Ramos (cell line): ENCODE data around the gene UNC119.

Experiments
- in situ Hi-C: fragments of 300-500 bp; cut with MboI; formaldehyde crosslinking; loops from one replicate; pipeline ENCODE4 v1.14.3; 2022; ENCODE audit warnings: low sequenced_read_pairs; ENCODE audit not compliant: unreplicated experiment

The UNC119 gene

GRCh38 chr17:28545787-28546415 lies 6.5 kb downstream of the UNC119 start:
- in situ Hi-C loops = no loop called here

GRCh38 chr17:28545141-28545503 lies 7.3 kb downstream of the UNC119 start:
- in situ Hi-C loops = no loop called here

- in situ Hi-C loops = no loop called here
Measured at GRCh38 chr17:28544402-28545140, 7.9 kb downstream of the UNC119 start.

- in situ Hi-C loops = no loop called here
Measured at GRCh38 chr17:28541439-28541838, 11.0 kb downstream of the UNC119 start.

GRCh38 chr17:28540231-28540630 lies 12.2 kb downstream of the UNC119 start:
- in situ Hi-C loops = no loop called here

GRCh38 chr17:28538296-28538895 lies 14.0 kb downstream of the UNC119 start:
- in situ Hi-C loops = no loop called here

GRCh38 chr17:28537219-28537610 lies 15.2 kb downstream of the UNC119 start:
- in situ Hi-C loops = no loop called here

GRCh38 chr17:28536532-28537218 lies 15.7 kb downstream of the UNC119 start:
- in situ Hi-C loops = no loop called here

GRCh38 chr17:28534740-28535375 lies 17.6 kb downstream of the UNC119 start:
- in situ Hi-C loops = no loop called here

- in situ Hi-C loops = no loop called here
Measured at GRCh38 chr17:28533091-28533807, 19.2 kb downstream of the UNC119 start.

- in situ Hi-C loops = no loop called here
Measured at GRCh38 chr17:28532050-28532960, 20.1 kb downstream of the UNC119 start.

- in situ Hi-C loops = no loop called here
Measured at GRCh38 chr17:28530926-28531325, 21.5 kb downstream of the UNC119 start.

GRCh38 chr17:28530250-28530649 lies 22.2 kb downstream of the UNC119 start:
- in situ Hi-C loops = no loop called here

- in situ Hi-C loops = no loop called here
Measured at GRCh38 chr17:28529013-28529400, 23.4 kb downstream of the UNC119 start.

GRCh38 chr17:28528327-28529012 lies 24.0 kb downstream of the UNC119 start:
- in situ Hi-C loops = no loop called here

GRCh38 chr17:28527859-28528258 lies 24.6 kb downstream of the UNC119 start:
- in situ Hi-C loops = no loop called here

- in situ Hi-C loops = no loop called here
Measured at GRCh38 chr17:28527181-28527681, 25.2 kb downstream of the UNC119 start.

GRCh38 chr17:28526381-28526780 lies 26.0 kb downstream of the UNC119 start:
- in situ Hi-C loops = no loop called here
